Dermis blood vessel endothelial cell (primary cell): Measurements from ENCODE around the gene PRSS56. TPM values are rescaled to one million over a fixed set of nuclear protein-coding genes. Genes with fewer than 3 reads are reported as not detected.

ENCODE experiments used
- DNase-seq: peaks from one replicate; pipeline ENCODE4 v3.0.0; 2010
- total RNA-seq: library from RNA; depleted of rRNA; stranded (reverse); fragments of >200 nt; gene quantifications from 2 replicates; pipeline ENCODE4 v1.2.3, GENCODE V29; 2014

Gene PRSS56
- not detected in 2 replicates for total RNA-seq

GRCh38 chr2:232519581-232520438 lies at the start of gene PRSS56:
TSS of gene PRSS56 (plus strand) at chr2:232520388. CDS start at chr2:232520599, 211 bp downstream.
- no peak for DNase-seq

- DNase-seq = peak; percentile 34
Observed at GRCh38 chr2:232473467-232473890, 46.7 kb upstream of the PRSS56 start.

GRCh38 chr2:232476045-232476444 lies 44.1 kb upstream of the PRSS56 start:
- no peak for DNase-seq

- DNase-seq = no peak
Observed at GRCh38 chr2:232476791-232477190, 43.4 kb upstream of the PRSS56 start.

GRCh38 chr2:232477751-232478510 lies 42.3 kb upstream of the PRSS56 start:
- no peak for DNase-seq

GRCh38 chr2:232478571-232479340 lies 41.4 kb upstream of the PRSS56 start:
- DNase-seq = no peak

GRCh38 chr2:232479341-232480200 lies 40.6 kb upstream of the PRSS56 start:
- DNase-seq = no peak

GRCh38 chr2:232480201-232481190 lies 39.7 kb upstream of the PRSS56 start:
- no peak for DNase-seq

- DNase-seq = no peak
Observed at GRCh38 chr2:232481322-232482140, 38.7 kb upstream of the PRSS56 start.

GRCh38 chr2:232482301-232483238 lies 37.6 kb upstream of the PRSS56 start:
- no peak for DNase-seq

- DNase-seq = no peak
Observed at GRCh38 chr2:232483311-232483922, 36.8 kb upstream of the PRSS56 start.

GRCh38 chr2:232483923-232484627 lies 36.1 kb upstream of the PRSS56 start:
- DNase-seq = no peak

GRCh38 chr2:232484628-232485347 lies 35.4 kb upstream of the PRSS56 start:
- no peak for DNase-seq

- no peak for DNase-seq
Observed at GRCh38 chr2:232485348-232485756, 34.8 kb upstream of the PRSS56 start.

- DNase-seq = no peak
Observed at GRCh38 chr2:232485757-232486557, 34.2 kb upstream of the PRSS56 start.
